ENCODE measurements around the gene FIBP.

The FIBP gene

GRCh38 chr11:65862191-65862735, 26.0 kb downstream of the FIBP start:
- no peak overlapping the region for H3K4me3 ChIP-seq (ENCODE audit: low read depth, low read length)
- TF ChIP-seq POLR2A (IDR thresholded peaks at IDR 0.05; ENCODE audit: extremely low read depth, insufficient read length) = no peak
- TF ChIP-seq, protein P1, sequence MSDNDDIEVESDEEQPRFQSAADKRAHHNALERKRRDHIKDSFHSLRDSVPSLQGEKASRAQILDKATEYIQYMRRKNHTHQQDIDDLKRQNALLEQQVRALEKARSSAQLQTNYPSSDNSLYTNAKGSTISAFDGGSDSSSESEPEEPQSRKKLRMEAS (IDR thresholded peaks at IDR 0.05; ENCODE audit: low read depth, low read length) = no peak
- no peak for TF ChIP-seq CTCF (IDR thresholded peaks at IDR 0.05; ENCODE audit: low read depth, low read length)
- no peak for TF ChIP-seq MYC (IDR thresholded peaks at IDR 0.05; ENCODE audit: low read depth, low read length)
- DNase-seq (ENCODE audit: low read depth) = no peak

DNA sequence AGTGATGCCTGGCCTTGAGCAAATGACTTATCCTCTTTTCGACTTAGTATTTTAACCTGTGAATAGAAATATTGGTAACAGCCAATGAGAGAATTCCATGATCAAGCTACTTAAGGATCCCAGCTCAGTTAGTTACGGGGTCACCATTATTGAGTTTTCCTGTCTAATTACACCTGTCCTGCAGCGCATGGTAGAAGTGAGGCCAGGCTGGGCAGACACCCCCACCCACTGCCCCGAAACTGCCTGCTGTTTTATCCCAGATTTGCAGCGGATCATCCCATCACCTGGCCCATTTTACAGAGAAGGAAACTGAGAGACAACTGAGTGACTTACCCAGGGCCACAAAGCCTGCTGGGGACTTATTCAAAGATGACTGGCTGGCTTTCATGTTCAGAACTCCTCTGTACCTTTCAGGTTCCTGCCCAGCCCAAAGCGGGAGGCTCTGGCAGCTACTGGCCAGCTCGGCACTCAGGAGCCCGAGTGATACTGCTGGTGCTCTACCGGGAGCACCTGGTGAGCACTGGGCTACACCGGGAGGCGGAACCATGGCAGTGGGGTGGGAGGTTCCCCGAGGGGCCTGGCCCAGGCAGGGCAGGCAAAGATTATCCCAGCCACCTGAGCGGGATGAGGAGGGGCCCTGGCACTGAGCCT, 26.6 kb downstream of the FIBP start:
- no peak for TF ChIP-seq POLR2A (IDR thresholded peaks at IDR 0.05; ENCODE audit: extremely low read depth, insufficient read length)
- TF ChIP-seq MYC (IDR thresholded peaks at IDR 0.05; ENCODE audit: low read depth, low read length) = no peak
- TF ChIP-seq CTCF (IDR thresholded peaks at IDR 0.05; ENCODE audit: low read depth, low read length) = no peak
- H3K4me3 ChIP-seq (ENCODE audit: low read depth, low read length) = peak overlapping the region; percentile 86
- peak; percentile 8 for DNase-seq (ENCODE audit: low read depth)

DNA sequence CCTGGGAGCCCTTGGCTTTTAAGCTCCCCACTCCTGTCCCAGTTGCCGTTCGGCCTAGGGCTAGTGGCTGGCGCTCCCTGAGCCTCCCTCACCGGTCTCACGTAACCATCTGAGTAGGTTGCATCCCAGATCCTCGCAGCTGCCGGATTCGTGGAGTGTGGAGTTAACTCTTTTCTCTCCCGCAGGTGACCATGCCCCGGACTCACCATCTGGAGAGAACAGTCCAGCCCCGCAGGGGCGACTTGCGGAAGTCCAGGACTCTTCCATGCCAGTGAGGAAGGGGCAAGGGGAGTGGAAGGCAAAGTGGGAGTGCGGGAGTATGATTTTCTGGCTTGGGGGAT, 27.1 kb downstream of the FIBP start:
- no peak for DNase-seq (ENCODE audit: low read depth)
- TF ChIP-seq MYC (IDR thresholded peaks at IDR 0.05; ENCODE audit: low read depth, low read length) = no peak
- TF ChIP-seq, protein P1 (IDR thresholded peaks at IDR 0.05; ENCODE audit: low read depth, low read length) = no peak
- no peak for TF ChIP-seq POLR2A (IDR thresholded peaks at IDR 0.05; ENCODE audit: extremely low read depth, insufficient read length)
- TF ChIP-seq CTCF (IDR thresholded peaks at IDR 0.05; ENCODE audit: low read depth, low read length) = no peak
- H3K4me3 ChIP-seq (ENCODE audit: low read depth, low read length) = peak overlapping the region; percentile 86

- peak; percentile 99 for DNase-seq (ENCODE audit: low read depth)
- peak; percentile 59 for TF ChIP-seq POLR2A (IDR thresholded peaks at IDR 0.05; ENCODE audit: extremely low read depth, insufficient read length)
- TF ChIP-seq MYC (IDR thresholded peaks at IDR 0.05; ENCODE audit: low read depth, low read length) = peak; percentile 88
- TF ChIP-seq CTCF (IDR thresholded peaks at IDR 0.05; ENCODE audit: low read depth, low read length) = peak; percentile 83
- TF ChIP-seq, protein P1 (IDR thresholded peaks at IDR 0.05; ENCODE audit: low read depth, low read length) = peak; percentile 82
- H3K4me3 ChIP-seq (ENCODE audit: low read depth, low read length) = peak within 1 kb of the TSS; percentile 86
Measured at GRCh38 chr11:65860278-65861164, 27.8 kb downstream of the FIBP start, which contains the start of gene MUS81. TSS of gene MUS81 (plus strand) at chr11:65860433. CDS start at chr11:65860754, 321 bp downstream.

GRCh38 chr11:65859812-65860277, 28.4 kb downstream of the FIBP start:
- TF ChIP-seq, protein P1 (IDR thresholded peaks at IDR 0.05; ENCODE audit: low read depth, low read length) = no peak
- TF ChIP-seq POLR2A (IDR thresholded peaks at IDR 0.05; ENCODE audit: extremely low read depth, insufficient read length) (no peak), MYC (IDR thresholded peaks at IDR 0.05; ENCODE audit: low read depth, low read length) (no peak), CTCF (IDR thresholded peaks at IDR 0.05; ENCODE audit: low read depth, low read length) (no peak)
- no peak for DNase-seq (ENCODE audit: low read depth)
- H3K4me3 ChIP-seq (ENCODE audit: low read depth, low read length) = peak overlapping the region; percentile 86
